K562 (cell line): ENCODE results near the gene DUSP28. TPM values are rescaled to one million over a fixed set of nuclear protein-coding genes. Genes with fewer than 3 reads are reported as not detected.
A peak's percentile ranks its signal among the peaks of the same experiment; 100 is the strongest.

Experiments
- ATF7 ChIP-seq: fragments of 450-650 bp; IDR thresholded peaks from 2 replicates; pipeline ENCODE4 v1.7.1; 2014; ENCODE audit warnings: mild to moderate bottlenecking, moderate library complexity
- BHLHE40 ChIP-seq: IDR thresholded peaks from 2 replicates; pipeline ENCODE4 v1.6.1; 2011; ENCODE audit warnings: low read length, improper control_type of control experiment
- BRD4 ChIP-seq: fragments of 200-600 bp; sonication (generic); IDR thresholded peaks from 2 replicates; pipeline ENCODE4 v1.6.1; 2017; ENCODE audit warnings: inconsistent platforms
- CHD2 ChIP-seq: IDR thresholded peaks from 2 replicates; pipeline ENCODE4 v1.6.1; 2011; ENCODE audit warnings: low read depth, low read length
- COPS2 ChIP-seq: fragments of 450-650 bp; conservative IDR thresholded peaks from 2 replicates; pipeline ENCODE4 v1.6.1; 2016; ENCODE audit warnings: mild to moderate bottlenecking, moderate library complexity
- CSDE1 ChIP-seq, 2 experiments: fragments of 450-650 bp; IDR thresholded peaks; 2 replicates each; pipeline ENCODE4 v1.6.1; 2016; ENCODE audit warnings: mild to moderate bottlenecking in 1 of 2
- EZH2 ChIP-seq: IDR thresholded peaks from 2 replicates; pipeline ENCODE4 v1.6.1; 2012; ENCODE audit warnings: low read depth, mild to moderate bottlenecking, inconsistent platforms, low read length, borderline replicate concordance
- HNRNPH1 ChIP-seq: fragments of 200-400 bp; formaldehyde crosslinking; optimal IDR thresholded peaks from 2 replicates; pipeline ENCODE3; 2017; ENCODE audit warnings: low read depth, mild to moderate bottlenecking, low read length, moderate library complexity
- ILF3 ChIP-seq: fragments of 450-650 bp; IDR thresholded peaks from 2 replicates; pipeline ENCODE4 v1.6.1; 2018; ENCODE audit warnings: antibody characterized with exemption, mild to moderate bottlenecking, moderate library complexity, borderline replicate concordance
- RNF2 ChIP-seq: sonication (generic); IDR thresholded peaks from 2 replicates; pipeline ENCODE4 v1.6.1; 2016
- SIN3A ChIP-seq, 2 experiments: fragments of 150-350 bp in 1 of 2; IDR thresholded peaks; 2 replicates each; pipeline ENCODE4 v1.6.1; 2011 to 2016; ENCODE audit warnings: borderline replicate concordance in 2 of 2, low read depth in 2 of 2, low read length in 2 of 2, mild to moderate bottlenecking in 2 of 2, moderate library complexity in 2 of 2; ENCODE audit not compliant: control insufficient read depth in 1 of 2
- TBP ChIP-seq: optimal IDR thresholded peaks from 2 replicates; pipeline ENCODE3; 2011; ENCODE audit warnings: low read depth, low read length, improper control_type of control experiment
- UBTF ChIP-seq, 2 experiments: IDR thresholded peaks; 2 replicates each; pipeline ENCODE4 v1.6.1; 2012; ENCODE audit warnings: improper control_type of control experiment in 2 of 2, low read depth in 2 of 2, low read length in 2 of 2, borderline replicate concordance in 1 of 2
- ZNF77 ChIP-seq: fragments of 250-450 bp; sonication (Bioruptor Pico); IDR thresholded peaks from 2 replicates; pipeline ENCODE4 v1.5.0; 2020
- polyA plus RNA-seq, 8 experiments: library from polyadenylated mRNA; depleted of rRNA in 4 of 8; stranded (reverse) in 5 of 8; unstranded in 3 of 8; fragments of >200 nt; fragmentation: Nextera tagmentation in 2 of 8; fragmentation: Illumina TruSeq in 1 of 8; extraction: Ambion mirVana in 2 of 8; extraction: Trizol in 1 of 8; gene quantifications; 2 replicates each; pipeline versions ENCODE4 v1.2.1 to v1.2.3, GENCODE V29; 2011 to 2014; ENCODE audit warnings: inconsistent platforms in 1 of 8, missing spikeins in 1 of 8
- total RNA-seq, 7 experiments: library from RNA; depleted of rRNA in 6 of 7; stranded (reverse); fragments of >200 nt in 6 of 7; fragmentation: Illumina TruSeq in 2 of 7; extraction: Trizol in 2 of 7; gene quantifications; 2 replicates each; pipeline versions ENCODE4 v1.2.1 to v1.2.3, GENCODE V29; 2011 to 2021; ENCODE audit warnings: low replicate concordance in 1 of 7
- TF ChIP-seq, protein P1 (sequence below): sonication (generic); formaldehyde crosslinking; IDR thresholded peaks from 2 replicates; pipeline ENCODE4 v1.8.0; 2023; ENCODE audit warnings: mild to moderate bottlenecking, missing genetic modification reagents
- TF ChIP-seq, protein P2 (sequence below): fragments of 450-650 bp; formaldehyde crosslinking; IDR thresholded peaks from 2 replicates; pipeline ENCODE4 v1.4.0; 2020; ENCODE audit warnings: mild to moderate bottlenecking, moderate library complexity

DUSP28 gene
- total and polyA plus RNA-seq, 9 of the 15 experiments (the other 6 are each of a cell fraction or from before 2014, with no cell fraction given): 2.8 to 8.1 (median 4.2) TPM

DNA sequence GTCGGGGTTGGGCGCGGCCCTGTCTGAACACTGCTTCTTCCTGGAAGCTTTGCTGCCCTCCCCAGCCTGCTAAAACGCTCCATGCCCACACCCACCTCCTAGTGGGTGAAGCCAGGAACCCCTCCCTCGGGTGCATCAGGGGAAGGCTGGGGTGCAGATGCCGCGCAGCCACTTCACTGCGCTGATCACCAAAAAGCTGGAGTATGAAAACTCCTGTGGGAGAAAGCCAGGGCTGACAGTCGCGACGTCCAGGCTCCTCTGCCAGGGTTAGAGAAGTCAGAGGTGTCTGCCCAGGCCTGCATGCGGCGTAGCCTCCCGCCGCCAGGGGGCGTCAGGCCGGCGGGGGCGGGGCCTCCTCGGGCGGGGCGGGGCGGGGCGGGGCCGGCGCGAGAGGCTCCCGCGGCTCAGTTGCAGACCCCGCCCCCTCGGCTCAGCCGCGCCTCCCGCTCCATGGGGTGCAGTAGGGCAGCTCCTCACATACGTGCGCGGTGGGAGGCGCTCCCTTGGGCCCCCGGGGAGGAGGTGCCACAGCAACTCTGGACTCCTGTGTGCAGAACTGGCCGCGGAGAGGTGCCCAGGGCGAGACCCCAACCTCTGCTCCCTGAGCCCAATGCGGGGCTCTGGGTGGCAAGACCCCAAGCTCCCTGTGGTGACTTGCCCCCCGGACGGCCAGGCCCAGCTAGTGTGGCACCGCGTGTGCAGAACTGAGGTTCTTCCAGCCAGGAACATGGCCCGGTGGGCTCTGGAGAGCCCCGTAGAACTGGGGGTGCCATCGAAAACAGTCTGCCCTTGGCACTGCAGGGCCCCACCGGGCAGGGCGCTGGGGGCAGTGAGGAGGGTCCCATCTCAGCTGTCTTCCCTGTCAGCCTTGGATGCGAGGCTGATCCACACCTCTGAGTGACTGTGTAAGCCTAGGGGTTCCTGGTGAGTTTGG is 6.3 kb downstream of the DUSP28 start (continued):
- TF ChIP-seq, protein P1, sequence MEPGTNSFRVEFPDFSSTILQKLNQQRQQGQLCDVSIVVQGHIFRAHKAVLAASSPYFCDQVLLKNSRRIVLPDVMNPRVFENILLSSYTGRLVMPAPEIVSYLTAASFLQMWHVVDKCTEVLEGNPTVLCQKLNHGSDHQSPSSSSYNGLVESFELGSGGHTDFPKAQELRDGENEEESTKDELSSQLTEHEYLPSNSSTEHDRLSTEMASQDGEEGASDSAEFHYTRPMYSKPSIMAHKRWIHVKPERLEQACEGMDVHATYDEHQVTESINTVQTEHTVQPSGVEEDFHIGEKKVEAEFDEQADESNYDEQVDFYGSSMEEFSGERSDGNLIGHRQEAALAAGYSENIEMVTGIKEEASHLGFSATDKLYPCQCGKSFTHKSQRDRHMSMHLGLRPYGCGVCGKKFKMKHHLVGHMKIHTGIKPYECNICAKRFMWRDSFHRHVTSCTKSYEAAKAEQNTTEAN: no peak
- TF ChIP-seq, protein P2, sequence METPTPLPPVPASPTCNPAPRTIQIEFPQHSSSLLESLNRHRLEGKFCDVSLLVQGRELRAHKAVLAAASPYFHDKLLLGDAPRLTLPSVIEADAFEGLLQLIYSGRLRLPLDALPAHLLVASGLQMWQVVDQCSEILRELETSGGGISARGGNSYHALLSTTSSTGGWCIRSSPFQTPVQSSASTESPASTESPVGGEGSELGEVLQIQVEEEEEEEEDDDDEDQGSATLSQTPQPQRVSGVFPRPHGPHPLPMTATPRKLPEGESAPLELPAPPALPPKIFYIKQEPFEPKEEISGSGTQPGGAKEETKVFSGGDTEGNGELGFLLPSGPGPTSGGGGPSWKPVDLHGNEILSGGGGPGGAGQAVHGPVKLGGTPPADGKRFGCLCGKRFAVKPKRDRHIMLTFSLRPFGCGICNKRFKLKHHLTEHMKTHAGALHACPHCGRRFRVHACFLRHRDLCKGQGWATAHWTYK (CRISPR knock-in tag): no peak
- TF ChIP-seq BHLHE40: no peak
- no peak for TF ChIP-seq ILF3
- no peak for TF ChIP-seq HNRNPH1
- TF ChIP-seq SIN3A (IDR thresholded peaks at IDR 0.05; ENCODE audit: borderline replicate concordance in 2 of 2, control insufficient read depth in 1 of 2, low read depth in 2 of 2, low read length in 2 of 2): no peak; a peak in 1 of 4 replicates
- TF ChIP-seq BRD4: peak; percentile 82
- no peak for TF ChIP-seq COPS2
- TF ChIP-seq CSDE1 (IDR thresholded peaks at IDR 0.05): no peak
- TF ChIP-seq UBTF (IDR thresholded peaks at IDR 0.05; ENCODE audit: borderline replicate concordance in 1 of 2, low read depth in 2 of 2, low read length in 2 of 2): no peak
- no peak for TF ChIP-seq ZNF77 (CRISPR knock-in tag)
- TF ChIP-seq EZH2: no peak
- TF ChIP-seq RNF2: no peak
- TF ChIP-seq TBP: peak; percentile 53
- no peak for TF ChIP-seq ATF7
- no peak for TF ChIP-seq CHD2
